GM19463 (cell line): ENCODE data around the gene SHISA8.
A peak's percentile ranks its signal among the peaks of the same experiment; 100 is the strongest.
"Not testable (repeated sequence)": the region's sequence is repeated elsewhere in the genome, so short reads cannot be mapped to it uniquely, and the experiment has no call there.

Experiments used
- ATAC-seq: cut with Tn5 transposase; IDR thresholded peaks from one replicate; pipeline ENCODE4 v1.9.1; 2021; ENCODE audit warnings: mild to moderate bottlenecking, moderate library complexity; ENCODE audit not compliant: unreplicated experiment

SHISA8 gene

DNA sequence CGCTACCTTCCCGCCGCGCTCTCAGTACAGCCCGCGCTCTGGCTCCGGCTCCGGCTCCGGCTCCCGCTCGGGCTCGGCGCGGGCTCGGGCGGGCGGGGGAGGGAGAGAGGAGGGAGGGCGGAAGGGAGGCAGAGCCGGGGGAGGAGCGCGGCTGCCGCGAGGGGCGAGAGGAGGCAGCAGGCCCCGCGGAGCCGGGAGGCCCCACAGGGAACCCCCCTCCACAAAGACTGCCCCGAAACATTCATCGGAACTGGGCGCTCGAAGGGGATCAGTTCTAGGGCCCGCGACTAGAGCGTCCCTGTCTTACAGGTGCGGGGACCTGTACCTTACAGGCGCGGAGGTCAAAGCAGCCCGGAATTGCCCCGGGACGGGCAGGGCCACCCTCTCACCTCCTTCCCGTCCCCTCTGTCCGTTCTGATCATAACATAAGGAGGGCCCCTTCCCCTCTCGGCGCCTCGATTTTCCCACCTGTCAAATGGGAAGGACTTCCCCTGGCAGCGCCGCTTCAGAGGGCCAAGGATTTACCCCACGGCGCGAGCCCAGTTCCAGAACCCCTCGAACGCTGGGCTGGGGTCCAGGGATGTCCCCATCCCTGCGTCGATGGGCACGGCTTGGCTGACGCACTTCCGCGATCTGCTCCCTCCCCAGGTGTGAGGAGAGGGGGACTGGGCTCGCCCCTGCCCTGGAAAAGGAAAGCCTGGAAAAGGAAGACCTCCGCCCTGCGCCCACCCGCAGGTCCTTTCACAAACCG, at the start of gene SHISA8:
SHISA8 (minus strand) TSS at position 40 of the 751 bp plus-strand sequence. CDS start 407 bp downstream, outside the sequence.
- ATAC-seq = no peak

DNA sequence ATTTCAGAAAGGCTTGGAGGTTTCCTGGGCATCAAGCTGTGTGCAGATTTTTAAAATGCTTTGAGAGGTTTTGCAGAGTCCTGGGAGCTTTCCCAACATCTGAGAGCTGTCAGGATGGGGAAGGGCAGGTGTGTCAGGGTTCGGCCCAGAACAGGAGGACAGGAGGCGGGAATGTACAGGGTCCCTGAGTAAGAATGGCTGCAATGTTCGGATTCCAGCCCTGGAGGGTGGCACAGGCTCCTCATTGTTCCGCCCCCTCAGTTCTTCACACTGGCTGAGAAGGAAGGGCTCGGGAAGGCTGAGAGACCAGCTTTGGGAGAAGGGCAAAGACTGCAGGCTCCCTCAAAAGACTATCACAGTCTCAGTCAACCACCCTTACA, 49.2 kb upstream of the SHISA8 start:
- ATAC-seq = no peak

DNA sequence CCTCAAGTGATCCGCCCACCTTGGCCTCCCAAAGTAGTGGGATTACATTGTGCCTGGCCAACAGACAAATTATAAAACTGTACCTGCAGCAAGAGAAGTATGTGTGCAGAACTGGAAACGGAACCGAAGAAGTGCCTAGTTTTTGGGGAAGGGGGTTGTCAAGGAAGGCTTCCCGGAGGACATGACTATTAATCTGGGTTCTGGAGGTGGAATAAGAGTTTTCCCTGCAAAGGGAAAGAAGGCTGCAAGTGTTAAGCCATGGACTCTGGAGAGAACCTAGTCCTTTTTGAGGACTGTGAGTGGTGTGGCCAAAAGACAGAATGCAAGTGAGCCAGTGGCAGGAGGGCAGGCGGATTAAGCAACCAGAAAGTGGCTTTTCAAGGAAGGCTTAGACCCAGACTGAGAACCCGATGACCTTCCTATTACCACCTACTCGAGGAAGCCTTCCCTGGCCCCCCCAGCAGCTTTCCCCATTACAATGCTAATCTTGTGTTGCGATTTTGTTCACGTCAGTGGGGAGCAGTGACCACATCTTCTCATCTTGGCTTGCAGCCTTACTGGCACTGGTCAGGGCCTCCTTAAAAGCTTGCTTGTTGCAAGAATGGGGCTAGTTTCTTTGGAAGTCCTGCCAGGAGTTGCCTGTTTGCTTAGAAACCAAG, 48.7 kb upstream of the SHISA8 start:
- ATAC-seq = no peak

DNA sequence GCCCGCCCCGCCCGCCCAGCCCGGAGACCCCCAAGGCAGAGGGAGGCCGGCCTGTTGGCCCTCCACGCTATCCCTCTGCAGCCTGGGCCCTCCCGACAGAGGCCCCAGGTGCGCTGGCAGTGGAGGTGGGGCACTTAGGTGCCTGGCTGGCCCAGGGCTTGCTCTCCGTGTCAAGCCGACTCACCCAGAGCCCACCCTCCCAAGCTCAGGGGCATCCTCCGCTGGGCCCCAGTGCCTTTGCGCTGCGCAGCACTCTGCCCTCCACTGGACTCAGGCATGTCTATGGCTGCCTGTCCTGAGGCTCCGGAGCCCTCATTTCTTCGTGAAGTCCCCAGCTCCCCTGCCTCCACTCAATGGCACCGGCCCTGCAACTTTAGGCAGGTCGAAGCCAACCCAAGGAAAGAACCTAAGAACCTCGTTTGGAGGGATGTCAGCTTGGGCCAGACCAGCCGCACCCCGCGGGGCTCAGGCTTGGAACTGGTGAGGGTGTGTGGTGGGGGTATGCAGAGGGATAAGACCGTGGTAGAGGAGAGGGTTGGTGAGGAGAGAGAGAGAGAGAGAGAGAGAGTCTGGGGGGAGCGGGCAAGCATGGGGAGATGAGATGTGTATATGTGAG, 43.2 kb upstream of the SHISA8 start:
- ATAC-seq = no peak

DNA sequence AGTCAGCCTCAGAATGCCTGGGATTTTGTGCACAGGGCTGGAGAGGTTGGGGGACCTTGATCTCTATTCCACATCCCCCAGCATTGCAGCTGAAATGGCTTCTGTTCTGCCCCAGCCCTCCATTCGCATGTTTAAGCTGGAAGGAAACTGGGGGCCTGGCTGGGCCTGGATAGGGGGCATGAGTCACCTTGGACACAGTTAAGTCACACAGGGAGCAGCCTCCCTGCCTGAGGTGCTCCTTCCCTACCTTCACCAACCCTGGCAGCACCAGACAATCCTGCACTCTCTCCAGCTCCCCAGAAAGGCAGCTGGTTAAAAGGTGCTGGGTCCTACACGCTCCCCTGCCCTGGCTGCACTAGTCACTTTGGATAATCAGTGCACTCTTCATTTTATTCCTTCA, 37.8 kb upstream of the SHISA8 start:
- ATAC-seq = no peak

DNA sequence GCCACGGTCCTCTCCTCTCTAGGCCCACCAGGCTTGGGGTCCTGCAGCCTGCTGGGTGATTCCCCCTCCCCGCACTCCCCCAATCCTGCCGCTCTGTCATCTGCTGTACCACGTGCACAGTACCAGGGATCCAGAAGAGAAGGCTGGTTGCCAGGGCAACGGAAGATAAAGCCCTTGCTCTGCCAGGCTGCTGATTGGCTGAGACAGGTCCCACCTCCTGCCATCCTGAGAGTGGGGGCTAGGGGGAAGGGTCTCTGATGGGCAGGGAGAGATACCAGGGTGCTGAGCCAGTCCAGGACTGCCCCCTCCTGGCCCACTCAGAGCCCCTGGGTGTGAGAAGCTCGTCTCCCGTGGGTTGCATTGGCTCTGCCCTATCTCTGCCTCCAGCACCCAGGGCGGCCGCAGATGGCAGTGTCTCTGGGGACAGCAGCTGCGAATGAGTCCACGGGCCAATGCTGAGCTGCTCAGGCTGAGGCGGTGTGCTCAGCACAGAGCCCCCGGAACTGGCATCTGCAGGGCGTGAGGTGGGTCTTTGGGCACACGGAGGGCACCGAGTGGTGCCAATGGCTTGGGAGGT, 37.1 kb upstream of the SHISA8 start, which contains the start of gene SMIM45:
SMIM45 (plus strand) TSS at position 253 of the 577 bp plus-strand sequence.
- no peak for ATAC-seq

DNA sequence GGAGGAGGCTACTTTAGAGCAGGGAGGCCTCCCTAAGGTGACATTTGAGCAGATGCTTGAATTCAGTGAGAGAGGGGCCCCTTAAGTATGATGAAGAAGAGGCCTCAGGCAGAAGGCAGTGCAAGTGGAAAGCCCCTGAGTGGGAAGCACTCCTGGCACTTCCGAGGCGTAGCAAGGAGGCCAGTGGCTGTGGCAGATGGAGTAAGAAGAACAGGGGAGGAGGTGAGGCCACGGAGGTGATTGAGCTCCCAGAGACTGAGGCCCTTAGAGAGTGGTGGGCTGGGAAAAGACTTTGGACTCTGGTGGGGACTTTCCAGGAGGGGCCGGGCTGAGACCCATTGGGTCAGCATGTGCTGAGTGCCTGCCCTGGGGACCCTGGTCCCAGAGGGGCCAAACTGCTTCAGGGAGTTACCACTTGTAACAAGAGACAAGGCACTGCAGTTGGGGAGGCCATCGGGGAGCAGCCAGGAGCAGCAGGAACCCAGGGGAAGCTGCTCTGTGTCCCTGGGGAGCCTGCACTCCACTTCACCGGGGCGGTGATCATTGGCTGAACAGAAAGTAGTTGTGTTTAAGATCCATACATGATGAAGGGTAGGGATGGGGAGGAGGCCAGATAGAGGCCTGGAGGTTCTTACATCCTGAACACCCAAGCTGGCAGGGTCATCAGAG, 34.6 kb upstream of the SHISA8 start:
- peak; percentile 23 for ATAC-seq

DNA sequence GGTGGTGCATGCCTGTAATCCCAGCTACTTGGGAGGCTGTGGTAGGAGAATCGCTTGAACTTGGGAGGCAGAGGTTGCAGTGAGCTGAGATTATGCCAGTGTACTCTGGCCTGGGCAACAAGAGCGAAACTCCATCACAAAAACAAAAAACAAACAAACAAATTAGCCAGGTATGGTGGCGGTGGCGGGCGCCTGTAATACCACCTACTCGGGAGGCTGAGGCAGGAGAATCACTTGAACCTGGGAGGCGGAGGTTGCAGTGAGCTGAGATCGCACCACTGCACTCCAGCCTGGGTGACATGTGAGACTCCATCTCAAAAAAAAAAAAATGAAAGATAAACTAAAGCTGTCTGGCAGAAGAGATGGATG, 34.0 kb upstream of the SHISA8 start:
- not testable (repeated sequence) for ATAC-seq

DNA sequence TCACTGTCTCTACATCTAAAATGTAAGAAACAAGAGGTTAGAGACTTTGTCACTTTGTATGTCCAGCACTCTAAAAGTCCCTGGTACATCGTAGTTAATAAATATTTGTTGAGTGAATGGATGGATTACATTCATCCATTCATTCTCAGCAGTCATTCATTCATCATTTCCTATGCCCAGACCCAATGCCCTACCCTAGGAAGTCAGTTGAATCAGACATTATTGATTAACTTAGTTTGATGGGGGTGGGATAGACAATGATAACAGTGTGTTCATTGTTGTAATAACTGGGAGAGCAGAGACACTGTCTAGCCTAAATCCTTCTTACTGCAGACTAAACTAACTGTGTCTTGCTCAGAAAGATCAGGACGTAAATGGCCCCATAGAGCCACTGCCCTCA, 33.3 kb upstream of the SHISA8 start:
- no peak for ATAC-seq

DNA sequence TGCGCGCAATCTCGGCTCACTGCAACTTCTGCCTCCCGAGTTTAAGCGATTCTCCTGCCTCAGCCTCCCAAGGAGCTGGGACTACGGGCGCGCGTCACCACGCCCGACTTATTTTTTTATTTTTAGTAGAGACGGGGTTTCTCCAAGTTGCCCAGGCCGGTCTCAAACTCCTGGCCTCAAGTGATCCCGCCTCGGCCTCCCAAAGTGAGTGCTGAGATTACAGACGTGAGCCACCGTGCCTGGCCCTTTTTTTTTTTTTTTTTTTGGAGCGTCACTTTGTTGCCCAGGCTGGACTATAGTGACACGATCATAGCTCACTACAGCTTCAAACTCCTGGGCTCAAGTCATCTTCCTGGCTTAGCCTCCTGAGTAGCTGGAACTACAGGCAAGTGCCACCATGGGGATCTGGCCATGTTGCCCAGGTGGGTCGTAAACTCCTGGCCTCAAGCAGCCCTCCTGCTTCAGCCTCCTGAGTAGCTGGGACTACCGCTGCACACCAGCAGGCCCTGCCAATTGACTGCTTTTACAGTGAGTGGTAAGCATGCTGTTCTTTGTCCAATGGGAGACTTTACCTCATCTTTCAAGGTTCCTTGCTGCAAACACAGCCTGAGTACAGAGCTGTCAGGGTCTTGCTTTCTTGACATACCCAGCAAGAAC, 32.7 kb upstream of the SHISA8 start:
- ATAC-seq = no peak

DNA sequence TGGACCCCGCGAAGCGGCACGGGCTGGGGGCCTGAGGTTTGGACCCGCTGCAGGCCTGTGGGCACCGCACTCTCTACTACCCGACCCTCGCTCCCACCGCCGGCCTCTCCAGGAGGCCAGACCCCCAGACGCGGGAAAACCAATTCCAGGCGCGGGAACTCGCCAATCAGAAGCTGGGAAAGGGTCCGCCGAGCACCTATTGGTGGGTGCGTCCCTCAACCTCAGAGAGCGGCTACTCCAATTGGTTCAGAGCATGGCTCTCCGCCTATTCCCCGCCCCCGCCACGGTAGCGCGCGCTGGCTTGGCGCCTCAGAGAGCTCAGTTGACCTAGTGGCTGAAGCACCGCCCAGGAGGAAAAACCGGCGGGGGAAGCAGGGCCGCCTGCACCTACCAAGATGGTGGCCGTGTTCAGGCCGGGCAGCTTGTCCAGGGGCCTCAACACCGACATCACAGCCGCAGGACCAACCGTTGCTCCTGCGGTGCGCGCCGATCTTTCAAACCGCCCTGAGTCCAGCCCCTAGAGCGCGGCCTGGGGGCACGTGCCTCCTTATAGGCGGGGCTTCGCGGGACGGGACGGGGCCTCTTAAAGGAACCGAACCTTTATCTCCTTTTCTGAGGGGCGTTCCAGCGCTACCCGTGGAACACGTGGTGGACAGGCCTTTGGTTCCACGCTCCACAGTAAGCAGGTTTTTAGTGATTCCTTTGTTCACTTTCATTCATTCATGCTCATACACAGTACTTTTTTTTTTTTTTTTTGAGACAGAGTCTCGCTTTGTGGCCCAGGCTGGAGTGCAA, 32.0 kb upstream of the SHISA8 start, which contains the start of gene CENPM:
CENPM (minus strand) TSS at position 524 of the 795 bp plus-strand sequence; CDS start at position 448, 76 bp downstream.
- ATAC-seq = peak; percentile 79

DNA sequence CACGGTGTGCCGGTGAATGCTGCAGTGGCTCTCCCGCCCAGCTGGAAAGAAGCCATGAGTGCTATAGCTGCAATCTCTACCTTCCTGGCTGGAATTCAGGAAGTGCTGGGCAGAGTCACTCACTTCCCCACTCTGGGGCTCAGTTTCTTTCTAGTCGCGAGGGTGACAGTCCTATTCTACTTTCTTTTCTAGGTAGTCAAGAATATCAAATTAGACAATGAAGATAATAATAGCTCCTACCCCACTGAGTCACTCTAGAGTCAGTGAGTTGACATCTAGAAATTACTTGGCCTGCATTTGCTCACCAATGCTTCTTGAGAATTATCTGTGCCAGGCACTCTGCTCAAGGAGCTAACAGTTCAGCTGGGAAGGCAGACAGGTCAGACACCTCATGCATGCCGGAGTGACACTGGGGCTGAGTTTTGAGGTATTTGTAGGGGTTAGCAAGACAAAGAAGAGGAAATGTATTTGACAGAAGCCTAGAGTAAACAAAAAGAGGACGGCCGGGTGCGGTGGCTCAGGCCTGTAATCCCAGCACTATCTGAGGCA, 28.9 kb upstream of the SHISA8 start:
- no peak for ATAC-seq

DNA sequence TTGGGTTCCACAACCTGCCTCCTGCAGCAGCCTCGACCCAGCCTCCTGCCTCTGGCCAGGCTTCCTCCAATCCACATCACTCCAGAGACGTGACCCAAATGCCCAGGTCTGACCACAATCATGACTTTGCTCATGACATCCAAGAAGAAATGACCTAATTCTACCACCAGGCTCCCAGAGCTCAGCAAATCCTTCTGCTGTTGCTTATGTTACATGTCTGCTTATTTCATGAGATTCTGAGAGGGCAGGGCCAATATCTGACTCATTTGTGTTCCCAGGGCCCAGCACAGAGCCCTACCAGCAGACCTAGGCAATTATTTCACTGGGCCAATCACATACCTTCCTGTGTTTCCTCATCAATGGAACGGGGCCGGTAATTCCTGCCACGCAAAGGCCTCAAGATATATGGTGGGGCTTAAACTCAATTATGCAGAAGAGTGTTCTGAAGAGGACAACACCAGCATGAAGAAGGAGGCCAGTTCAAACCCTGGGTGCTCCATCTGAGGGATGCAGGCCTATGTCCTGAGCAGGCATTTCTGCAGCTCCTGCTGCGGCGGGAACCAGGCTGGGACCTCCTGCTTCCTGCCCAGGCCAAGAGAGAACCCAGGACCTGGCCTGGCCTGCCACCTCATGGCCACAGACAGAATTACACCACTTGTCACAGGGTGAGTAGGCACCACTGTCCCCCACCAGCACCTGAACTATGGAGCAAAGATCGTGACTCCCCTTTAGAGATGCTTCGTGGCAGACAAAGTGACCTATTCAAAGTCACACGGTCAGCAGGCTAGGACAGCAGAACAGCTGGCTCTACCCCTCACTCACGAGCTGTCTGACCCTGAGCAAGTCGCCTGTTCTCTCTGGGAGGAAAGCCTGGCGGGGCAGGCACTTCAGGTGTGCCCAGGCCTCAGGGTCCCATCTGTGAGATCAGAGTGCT, 26.2 kb upstream of the SHISA8 start:
- ATAC-seq = no peak

DNA sequence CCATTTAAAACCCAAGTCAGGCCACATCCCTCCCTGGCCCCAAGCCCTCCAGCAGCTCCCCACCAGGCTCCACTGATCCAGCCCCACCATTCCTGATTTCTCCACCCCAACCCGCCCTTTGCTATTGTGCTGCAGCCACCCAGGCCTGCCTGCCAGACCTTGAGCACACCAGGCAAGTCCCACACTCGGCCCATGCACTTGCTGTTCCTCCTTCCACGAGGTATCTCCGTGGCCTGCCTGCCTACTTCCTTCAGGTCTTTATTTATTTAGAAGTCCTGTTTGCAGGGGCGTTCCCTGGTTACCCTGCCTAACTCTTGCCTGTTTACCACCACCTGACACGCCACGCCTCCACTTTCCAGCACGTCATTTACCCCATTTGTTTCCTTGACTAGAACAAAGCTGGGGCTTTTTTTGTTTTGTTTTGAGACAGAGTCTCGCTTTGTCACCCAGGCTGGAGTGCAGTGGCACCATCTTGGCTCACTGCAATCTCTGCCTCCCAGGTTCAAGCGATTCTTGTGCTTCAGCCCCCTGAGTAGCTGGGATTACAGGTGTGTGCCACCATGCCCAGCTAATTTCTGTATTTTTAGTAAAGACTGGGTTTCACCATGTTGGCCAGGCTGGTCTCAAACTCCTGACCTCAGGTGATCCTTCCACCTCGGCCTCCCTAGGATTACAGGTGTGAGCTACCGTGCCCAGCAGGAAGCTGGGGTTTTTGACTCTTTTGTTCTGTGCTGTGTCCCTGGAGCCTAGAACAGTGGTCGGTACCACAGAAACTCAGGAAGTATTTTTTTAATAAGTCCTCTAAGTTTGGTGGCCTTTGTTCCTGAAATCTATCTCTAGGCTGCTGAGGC, 25.3 kb upstream of the SHISA8 start:
- peak; percentile 57 for ATAC-seq

DNA sequence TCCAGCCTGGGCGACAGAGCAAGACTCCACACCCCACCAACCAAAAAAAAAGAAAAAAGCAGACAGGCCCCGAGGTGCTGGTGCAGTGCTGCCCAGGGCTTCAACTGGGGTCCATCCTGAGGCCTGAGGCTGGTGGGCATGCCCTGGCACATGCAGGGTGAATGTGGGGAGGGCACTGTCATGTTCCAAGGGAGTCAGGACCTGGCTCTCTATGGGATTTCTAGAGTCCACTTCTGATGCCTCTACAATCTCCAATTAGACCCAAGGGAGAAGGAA, 22.0 kb upstream of the SHISA8 start:
- no peak for ATAC-seq

DNA sequence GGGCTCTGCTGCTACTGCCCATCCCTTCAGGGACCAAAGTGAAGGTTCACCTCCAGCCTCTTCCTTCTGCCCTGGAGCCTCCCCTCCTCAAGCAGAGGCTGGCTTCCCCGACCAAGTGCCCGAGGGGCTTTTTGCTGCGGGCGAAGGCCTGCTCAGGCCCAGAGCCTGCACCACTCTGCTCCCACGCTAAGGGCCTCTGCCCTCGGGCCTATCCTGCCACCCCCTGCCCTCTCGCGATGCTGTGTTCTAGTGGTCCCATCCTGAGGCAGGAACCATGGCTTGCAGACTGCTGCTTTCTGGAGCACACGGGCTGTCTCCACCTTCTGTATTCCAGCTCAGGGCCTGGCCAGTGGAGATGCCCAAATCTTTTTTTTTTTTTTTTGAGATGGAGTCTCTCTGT, 20.6 kb upstream of the SHISA8 start:
- no peak for ATAC-seq

DNA sequence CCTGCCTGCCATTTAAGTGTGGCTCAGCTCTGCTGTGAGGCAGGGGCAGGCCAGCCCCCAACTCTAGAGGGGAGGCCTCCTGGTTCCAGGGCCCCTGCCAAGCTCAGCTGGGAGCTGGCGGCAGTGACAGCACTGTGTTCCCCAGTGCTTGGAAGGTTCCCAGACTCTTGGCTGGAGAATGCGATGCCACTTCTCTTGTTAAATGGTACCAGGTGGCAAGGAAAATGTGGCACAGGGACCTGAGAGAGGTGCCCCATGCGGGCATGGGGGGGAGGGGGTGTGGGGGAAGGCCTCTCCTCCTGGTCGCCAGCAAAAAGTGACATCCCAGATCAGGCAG, 20.1 kb upstream of the SHISA8 start:
- ATAC-seq = no peak
